GM12878 (cell line): Measurements from ENCODE around the gene GANAB. TPM values are rescaled to one million over a fixed set of nuclear protein-coding genes. Genes with fewer than 3 reads are reported as not detected.

Source experiments
- ATAC-seq: fragments of 200-7000 bp; cut with Tn5 transposase; 3 replicates; pipeline ENCODE4 v1.9.1; 2020; ENCODE audit warnings: mild to moderate bottlenecking, moderate library complexity
- BruUV-seq: library from RNA; stranded (reverse); fragments of 400-500 nt; replicated peaks from 2 replicates; lab custom pipeline; 2021; lab: Mats Ljungman, UMichigan
- CTCF ChIA-PET: fragments of 300-600 bp; sonication (Branson Sonifier 250); formaldehyde crosslinking; extraction: SDS; loops from one replicate; lab custom pipeline; 2021; ENCODE audit warnings: inconsistent platforms; lab: Yijun Ruan, JAX
- POLR2A ChIA-PET: fragments of 350-600 bp; formaldehyde crosslinking; extraction: SDS; loops from one replicate; lab custom pipeline; 2021; ENCODE audit warnings: inconsistent platforms; lab: Charles Lee
- RAD21 ChIA-PET: fragments of 300-600 bp; sonication (Branson Sonifier 250); formaldehyde crosslinking; loops from one replicate; lab custom pipeline; 2023; ENCODE audit warnings: antibody characterized with exemption; ENCODE audit not compliant: unreplicated experiment; lab: Charles Lee
- SMC1A ChIA-PET: fragments of 300-600 bp; sonication (Branson Sonifier 250); formaldehyde crosslinking; loops from one replicate; lab custom pipeline; 2023; ENCODE audit not compliant: unreplicated experiment, uncharacterized antibody; lab: Charles Lee
- DNase-seq: peaks from one replicate; pipeline ENCODE4 v3.0.0-alpha.2; 2011; ENCODE audit warnings: low read depth, low spot score
- FAIRE-seq: peaks from 3 replicates; lab custom pipeline; 2011; peaks lifted over from hg19 to GRCh38; lab: Jason Lieb, UNC
- H2AFZ ChIP-seq: 2 replicates; pipeline ENCODE4 v1.6.0; 2011; ENCODE audit warnings: low read depth, low read length, control low read depth; ENCODE audit not compliant: control insufficient read depth
- H3K27ac ChIP-seq: 2 replicates; pipeline ENCODE4 v1.5.1; 2011; ENCODE audit warnings: control low read depth; ENCODE audit not compliant: control insufficient read depth, insufficient read depth
- H3K27me3 ChIP-seq, 2 experiments: replicated peaks in 1 of 2; 2 replicates each; pipeline versions ENCODE4 v1.6.0 to v1.6.1; 2011; ENCODE audit warnings: low read length in 1 of 2; ENCODE audit not compliant: control insufficient read depth in 2 of 2, insufficient read depth in 2 of 2
- H3K36me3 ChIP-seq, 2 experiments: 2 replicates each; pipeline ENCODE4 v1.5.1; 2011; ENCODE audit warnings: low read length in 1 of 2; ENCODE audit not compliant: control insufficient read depth in 2 of 2, insufficient read depth in 2 of 2
- H3K4me1 ChIP-seq: 2 replicates; pipeline ENCODE4 v1.6.1; 2011; ENCODE audit warnings: mild to moderate bottlenecking, low read length, moderate library complexity, mixed read lengths; ENCODE audit not compliant: control insufficient read depth, insufficient read depth
- H3K4me2 ChIP-seq: 2 replicates; pipeline ENCODE4 v1.6.0; 2011; ENCODE audit warnings: control low read depth; ENCODE audit not compliant: control insufficient read depth, insufficient read depth
- H3K4me3 ChIP-seq: fragments of 200-600 bp; sonication (generic); 2 replicates; pipeline ENCODE4 v1.5.1; 2016
- H3K79me2 ChIP-seq: 2 replicates; pipeline ENCODE4 v1.6.0; 2011; ENCODE audit warnings: low read length; ENCODE audit not compliant: control insufficient read depth, insufficient read depth
- H3K9ac ChIP-seq: 2 replicates; pipeline ENCODE4 v1.8.0; 2011; ENCODE audit warnings: low read length, control low read depth, mixed read lengths; ENCODE audit not compliant: control insufficient read depth, insufficient read depth
- H3K9me3 ChIP-seq: replicated peaks from 3 replicates; pipeline ENCODE4 v1.5.1; 2011; ENCODE audit warnings: mild to moderate bottlenecking, low read length; ENCODE audit not compliant: control insufficient read depth, insufficient read depth
- H4K20me1 ChIP-seq: 2 replicates; pipeline ENCODE4 v1.6.0; 2011; ENCODE audit not compliant: control insufficient read depth, insufficient read depth
- CEBPB ChIP-seq, 2 experiments: fragments of 150-350 bp in 1 of 2; IDR thresholded peaks; 2 replicates each; pipeline ENCODE4 v1.6.1; 2012 to 2014; ENCODE audit warnings: low read depth in 2 of 2, low read length in 2 of 2, borderline replicate concordance in 1 of 2, inconsistent platforms in 1 of 2
- EGR1 ChIP-seq, 2 experiments: IDR thresholded peaks; 1 replicate in 1 of 2; 2 replicates in 1 of 2; pipeline ENCODE4 v1.6.1; 2011 to 2012; ENCODE audit warnings: low read depth in 2 of 2, low read length in 2 of 2, borderline replicate concordance in 1 of 2, mild to moderate bottlenecking in 1 of 2, moderate library complexity in 1 of 2
- RUNX3 ChIP-seq: IDR thresholded peaks from 2 replicates; pipeline ENCODE4 v1.6.1; 2012; ENCODE audit warnings: low read length, inconsistent platforms
- SMAD1 ChIP-seq: fragments of 450-650 bp; IDR thresholded peaks from 2 replicates; pipeline ENCODE4 v1.6.1; 2018; ENCODE audit warnings: mild to moderate bottlenecking, low read depth; ENCODE audit not compliant: partially characterized antibody
- ZNF24 ChIP-seq: fragments of 450-650 bp; IDR thresholded peaks from 2 replicates; pipeline ENCODE4 v1.6.1; 2017; ENCODE audit warnings: antibody characterized with exemption, mild to moderate bottlenecking
- WGBS: methylation state at CpG from one replicate; pipeline ENCODE4 v1.1.6; 2016; ENCODE audit warnings: low lambda C conversion rate; ENCODE audit not compliant: insufficient replicate concordance, insufficient coverage; ENCODE audit errors: missing lambda C conversion rate; 5-methylcytosine and 5-hydroxymethylcytosine counted together
- in situ Hi-C: fragments of 300-500 bp; cut with MboI; formaldehyde crosslinking; loops from 9 replicates; pipeline ENCODE4 v1.14.3; 2018; ENCODE audit warnings: mixed read lengths
- intact Hi-C: fragments of 100-400 bp; cut with micrococcal nuclease; formaldehyde crosslinking; loops from one replicate; pipeline ENCODE4 v1.14.2; 2022; ENCODE audit not compliant: unreplicated experiment
- polyA plus RNA-seq, 11 experiments: library from polyadenylated mRNA; depleted of rRNA in 4 of 11; unstranded in 6 of 11; stranded (reverse) in 5 of 11; fragments of >200 nt; fragmentation: Nextera tagmentation in 4 of 11; fragmentation: Illumina TruSeq in 1 of 11; extraction: Ambion mirVana in 4 of 11; extraction: Trizol in 1 of 11; gene quantifications; 1 replicate in 1 of 11; 2 replicates in 10 of 11; pipeline versions ENCODE4 v1.2.1 to v1.2.3, GENCODE V29; 2011 to 2016; ENCODE audit warnings: inconsistent platforms in 2 of 11, missing spikeins in 2 of 11, low read depth in 1 of 11
- total RNA-seq, 4 experiments: library from RNA; depleted of rRNA in 3 of 4; stranded (reverse); fragments of >200 nt in 3 of 4; fragmentation: Illumina TruSeq in 1 of 4; extraction: Trizol in 1 of 4; gene quantifications; 2 replicates each; pipeline versions ENCODE4 v1.2.1 to v1.2.3, GENCODE V29; 2013 to 2021
- TF ChIP-seq, protein P1 (sequence below): fragments of 150-350 bp; IDR thresholded peaks from 2 replicates; pipeline ENCODE4 v1.6.1; 2016; ENCODE audit warnings: low read depth, low read length
- TF ChIP-seq, protein P2 (sequence below): fragments of 450-650 bp; IDR thresholded peaks from 2 replicates; pipeline ENCODE4 v1.6.1; 2018; ENCODE audit warnings: mild to moderate bottlenecking, low read depth, moderate library complexity; ENCODE audit not compliant: partially characterized antibody

Gene GANAB
- total and polyA plus RNA-seq, 10 of the 15 experiments (the other 5 are each of a cell fraction or from before 2014, with no cell fraction given) = 4.5 to 175 (median 102) TPM

DNA sequence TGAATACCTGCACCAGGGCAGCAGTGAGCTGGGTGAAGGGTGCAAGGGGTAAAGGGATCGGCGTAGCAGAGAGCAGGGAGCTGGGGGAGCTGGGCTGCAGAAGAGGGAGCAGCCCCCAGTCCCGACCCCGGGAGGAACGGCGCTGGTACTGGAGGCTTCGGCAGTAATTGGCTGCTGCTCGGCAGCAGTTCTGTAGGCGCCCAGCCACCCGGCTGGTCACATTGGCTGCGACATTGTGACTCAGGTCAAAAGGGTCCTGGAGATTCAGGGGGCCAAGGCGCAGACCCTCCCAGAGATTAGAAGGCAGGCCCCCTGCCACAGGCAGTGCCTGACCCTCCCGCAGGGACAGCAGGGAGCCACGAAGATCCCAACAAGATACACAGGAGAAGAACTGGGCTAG, 70.6 kb downstream of the GANAB start (continued):
- TF ChIP-seq EGR1 (IDR thresholded peaks at IDR 0.05; ENCODE audit: borderline replicate concordance in 1 of 2, low read depth in 2 of 2, low read length in 2 of 2) = no peak
- no peak for TF ChIP-seq ZNF24
- no peak for TF ChIP-seq SMAD1
- no peak for TF ChIP-seq CEBPB (IDR thresholded peaks at IDR 0.05; ENCODE audit: borderline replicate concordance in 1 of 2, low read depth in 2 of 2, low read length in 2 of 2)
- TF ChIP-seq, protein P1, sequence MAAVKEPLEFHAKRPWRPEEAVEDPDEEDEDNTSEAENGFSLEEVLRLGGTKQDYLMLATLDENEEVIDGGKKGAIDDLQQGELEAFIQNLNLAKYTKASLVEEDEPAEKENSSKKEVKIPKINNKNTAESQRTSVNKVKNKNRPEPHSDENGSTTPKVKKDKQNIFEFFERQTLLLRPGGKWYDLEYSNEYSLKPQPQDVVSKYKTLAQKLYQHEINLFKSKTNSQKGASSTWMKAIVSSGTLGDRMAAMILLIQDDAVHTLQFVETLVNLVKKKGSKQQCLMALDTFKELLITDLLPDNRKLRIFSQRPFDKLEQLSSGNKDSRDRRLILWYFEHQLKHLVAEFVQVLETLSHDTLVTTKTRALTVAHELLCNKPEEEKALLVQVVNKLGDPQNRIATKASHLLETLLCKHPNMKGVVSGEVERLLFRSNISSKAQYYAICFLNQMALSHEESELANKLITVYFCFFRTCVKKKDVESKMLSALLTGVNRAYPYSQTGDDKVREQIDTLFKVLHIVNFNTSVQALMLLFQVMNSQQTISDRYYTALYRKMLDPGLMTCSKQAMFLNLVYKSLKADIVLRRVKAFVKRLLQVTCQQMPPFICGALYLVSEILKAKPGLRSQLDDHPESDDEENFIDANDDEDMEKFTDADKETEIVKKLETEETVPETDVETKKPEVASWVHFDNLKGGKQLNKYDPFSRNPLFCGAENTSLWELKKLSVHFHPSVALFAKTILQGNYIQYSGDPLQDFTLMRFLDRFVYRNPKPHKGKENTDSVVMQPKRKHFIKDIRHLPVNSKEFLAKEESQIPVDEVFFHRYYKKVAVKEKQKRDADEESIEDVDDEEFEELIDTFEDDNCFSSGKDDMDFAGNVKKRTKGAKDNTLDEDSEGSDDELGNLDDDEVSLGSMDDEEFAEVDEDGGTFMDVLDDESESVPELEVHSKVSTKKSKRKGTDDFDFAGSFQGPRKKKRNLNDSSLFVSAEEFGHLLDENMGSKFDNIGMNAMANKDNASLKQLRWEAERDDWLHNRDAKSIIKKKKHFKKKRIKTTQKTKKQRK = no peak

DNA sequence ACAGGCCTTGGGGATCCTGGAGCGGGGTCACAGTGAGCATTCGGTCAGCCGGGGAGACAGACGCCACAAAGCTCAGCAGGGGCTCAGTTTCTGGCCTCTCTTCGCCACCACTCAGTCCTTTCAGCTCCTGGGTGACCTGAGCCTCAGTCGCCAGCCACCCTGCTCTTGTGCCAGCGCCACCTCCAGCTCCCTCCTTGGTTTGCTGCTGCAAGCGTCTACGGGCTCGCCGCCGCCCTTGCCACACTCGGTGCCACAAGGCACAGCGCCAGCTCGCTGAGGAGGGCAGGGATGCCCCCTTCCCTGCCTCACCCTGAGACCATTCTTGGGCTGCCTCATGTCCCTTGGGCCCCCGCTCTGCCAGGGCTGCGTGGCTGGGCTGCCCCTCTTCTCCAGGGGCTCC, 71.3 kb downstream of the GANAB start:
- no peaks in the 10 kb centered on the region for H3K27me3 ChIP-seq
- ChIA-PET SMC1A (interaction anchor here (0.7 to 2.1 kb wide), 5 partner anchors 12 to 36 kb away, joined by 3 to 14 read pairs (median 5); partner anchors contain the start of gene TUT1), CTCF (interaction anchor here (1.9 to 3.9 kb wide), 3 partner anchors 17 to 151 kb away, joined by 8 to 27 read pairs (median 23); partner anchors contain the start of gene TUT1), POLR2A (interaction anchor here (0.6 to 5.0 kb wide), 6 partner anchors 10 to 240 kb away, joined by 3 to 37 read pairs (median 8); partner anchors contain the start of genes C11orf98, CSKMT and TUT1), RAD21 (interaction anchor here (0.6 to 3.3 kb wide), 4 partner anchors 17 to 151 kb away, joined by 3 to 25 read pairs (median 11); no protein-coding TSS in a partner anchor)
- peak overlapping the region; percentile 90 for H3K4me3 ChIP-seq
- H3K4me1 ChIP-seq = peaks cover 24% of the 10 kb centered on the region
- TF ChIP-seq, protein P2, sequence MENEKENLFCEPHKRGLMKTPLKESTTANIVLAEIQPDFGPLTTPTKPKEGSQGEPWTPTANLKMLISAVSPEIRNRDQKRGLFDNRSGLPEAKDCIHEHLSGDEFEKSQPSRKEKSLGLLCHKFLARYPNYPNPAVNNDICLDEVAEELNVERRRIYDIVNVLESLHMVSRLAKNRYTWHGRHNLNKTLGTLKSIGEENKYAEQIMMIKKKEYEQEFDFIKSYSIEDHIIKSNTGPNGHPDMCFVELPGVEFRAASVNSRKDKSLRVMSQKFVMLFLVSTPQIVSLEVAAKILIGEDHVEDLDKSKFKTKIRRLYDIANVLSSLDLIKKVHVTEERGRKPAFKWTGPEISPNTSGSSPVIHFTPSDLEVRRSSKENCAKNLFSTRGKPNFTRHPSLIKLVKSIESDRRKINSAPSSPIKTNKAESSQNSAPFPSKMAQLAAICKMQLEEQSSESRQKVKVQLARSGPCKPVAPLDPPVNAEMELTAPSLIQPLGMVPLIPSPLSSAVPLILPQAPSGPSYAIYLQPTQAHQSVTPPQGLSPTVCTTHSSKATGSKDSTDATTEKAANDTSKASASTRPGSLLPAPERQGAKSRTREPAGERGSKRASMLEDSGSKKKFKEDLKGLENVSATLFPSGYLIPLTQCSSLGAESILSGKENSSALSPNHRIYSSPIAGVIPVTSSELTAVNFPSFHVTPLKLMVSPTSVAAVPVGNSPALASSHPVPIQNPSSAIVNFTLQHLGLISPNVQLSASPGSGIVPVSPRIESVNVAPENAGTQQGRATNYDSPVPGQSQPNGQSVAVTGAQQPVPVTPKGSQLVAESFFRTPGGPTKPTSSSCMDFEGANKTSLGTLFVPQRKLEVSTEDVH = no peak
- TF ChIP-seq RUNX3 = 0 out of 2 replicates have a peak, but pooled peaks have one; percentile 1
- WGBS = 97% methylated on average over 17 of the region's 17 CpGs
- no peaks in the 10 kb centered on the region for H4K20me1 ChIP-seq
- no TSS peak for BruUV-seq
- H3K36me3 ChIP-seq = peaks cover 16 to 27% of the 10 kb centered on the region in 2 experiments
- no peaks in the 10 kb centered on the region for H3K9me3 ChIP-seq
- no peak for DNase-seq
- no peak overlapping the region; the same call in 1 of the 2 replicates for H3K27ac ChIP-seq
- intact Hi-C loops = no loop called here
- in situ Hi-C loops = no loop called here
- H3K79me2 ChIP-seq = peaks cover 45% of the 10 kb centered on the region
- peak overlapping the region; percentile 97; the same call in 1 of the 2 replicates for H3K9ac ChIP-seq
- peak overlapping the region; percentile 99 for H3K4me2 ChIP-seq
- no peak overlapping the region for H2AFZ ChIP-seq
- FAIRE-seq = no peak
- ATAC-seq = no peak
